ENCODE measurements around the gene ZMYND8. TPM values are rescaled to one million over a fixed set of nuclear protein-coding genes. Genes with fewer than 3 reads are reported as not detected.
"Not testable (repeated sequence)": the region's sequence is repeated elsewhere in the genome, so short reads cannot be mapped to it uniquely, and the experiment has no call there.

The ZMYND8 gene
- total RNA-seq, 1 donor from 2014 or later = 45.7 TPM

DNA sequence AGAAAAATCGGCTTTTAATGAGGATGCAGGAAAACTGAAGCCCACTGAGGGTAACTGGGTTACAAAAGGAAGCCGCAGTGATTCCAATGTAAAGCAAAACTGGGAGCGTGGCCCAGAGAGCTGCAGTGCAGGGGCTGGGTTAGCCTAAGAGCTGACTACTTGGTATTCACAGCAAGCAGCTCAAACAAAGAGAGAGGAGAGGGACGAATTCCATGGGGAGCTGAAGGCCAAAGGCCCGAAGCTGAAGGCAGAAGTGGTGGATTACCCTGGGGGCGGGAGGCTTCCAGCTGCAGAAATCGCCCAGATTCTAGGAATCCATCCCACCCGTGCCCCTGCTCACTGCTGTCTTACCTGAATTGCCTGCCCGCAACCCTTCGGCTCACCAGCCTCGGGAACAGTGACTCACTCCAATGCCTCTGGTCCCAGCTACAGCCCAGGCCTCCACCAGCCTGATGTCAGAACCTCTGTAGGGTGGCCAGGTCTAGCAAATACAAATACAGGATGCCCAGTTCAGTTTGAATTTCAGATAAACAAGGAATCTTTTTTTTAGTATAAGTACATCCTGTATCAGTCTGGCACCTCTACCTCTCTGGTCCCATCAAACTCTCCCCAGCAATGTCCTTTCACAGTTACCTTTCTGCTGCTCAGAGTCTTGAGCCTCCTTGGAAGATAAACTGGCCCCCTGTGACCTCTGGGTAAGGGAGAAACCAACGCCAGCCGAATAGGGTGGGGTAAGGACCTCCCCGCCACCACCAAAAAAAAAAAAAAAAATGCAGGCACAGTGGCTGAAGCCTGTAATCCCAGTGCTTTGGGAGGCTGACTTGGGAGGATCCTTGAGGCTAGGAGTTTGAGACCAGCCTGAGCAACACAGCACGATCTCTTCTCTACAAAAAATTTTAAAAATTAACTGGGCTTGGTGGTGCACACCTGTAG is 14.6 kb upstream of the ZMYND8 start:
- Histone ChIP-seq H3K4me1 (peaks cover 6% of the 10 kb centered on the region), H3K36me3 (no peaks in the 10 kb centered on the region), H3K4me3 (no peak overlapping the region), H3K27me3 (no peaks in the 10 kb centered on the region), H3K27ac (no peak overlapping the region), H3K9me3 (no peaks in the 10 kb centered on the region)
- TF ChIP-seq, protein P1, sequence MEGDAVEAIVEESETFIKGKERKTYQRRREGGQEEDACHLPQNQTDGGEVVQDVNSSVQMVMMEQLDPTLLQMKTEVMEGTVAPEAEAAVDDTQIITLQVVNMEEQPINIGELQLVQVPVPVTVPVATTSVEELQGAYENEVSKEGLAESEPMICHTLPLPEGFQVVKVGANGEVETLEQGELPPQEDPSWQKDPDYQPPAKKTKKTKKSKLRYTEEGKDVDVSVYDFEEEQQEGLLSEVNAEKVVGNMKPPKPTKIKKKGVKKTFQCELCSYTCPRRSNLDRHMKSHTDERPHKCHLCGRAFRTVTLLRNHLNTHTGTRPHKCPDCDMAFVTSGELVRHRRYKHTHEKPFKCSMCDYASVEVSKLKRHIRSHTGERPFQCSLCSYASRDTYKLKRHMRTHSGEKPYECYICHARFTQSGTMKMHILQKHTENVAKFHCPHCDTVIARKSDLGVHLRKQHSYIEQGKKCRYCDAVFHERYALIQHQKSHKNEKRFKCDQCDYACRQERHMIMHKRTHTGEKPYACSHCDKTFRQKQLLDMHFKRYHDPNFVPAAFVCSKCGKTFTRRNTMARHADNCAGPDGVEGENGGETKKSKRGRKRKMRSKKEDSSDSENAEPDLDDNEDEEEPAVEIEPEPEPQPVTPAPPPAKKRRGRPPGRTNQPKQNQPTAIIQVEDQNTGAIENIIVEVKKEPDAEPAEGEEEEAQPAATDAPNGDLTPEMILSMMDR (IDR thresholded peaks at IDR 0.05) = no peak
- DNase-seq (no peak), ATAC-seq (no peak)
- intact Hi-C loops (cut with DNase I) = no loop called here

DNA sequence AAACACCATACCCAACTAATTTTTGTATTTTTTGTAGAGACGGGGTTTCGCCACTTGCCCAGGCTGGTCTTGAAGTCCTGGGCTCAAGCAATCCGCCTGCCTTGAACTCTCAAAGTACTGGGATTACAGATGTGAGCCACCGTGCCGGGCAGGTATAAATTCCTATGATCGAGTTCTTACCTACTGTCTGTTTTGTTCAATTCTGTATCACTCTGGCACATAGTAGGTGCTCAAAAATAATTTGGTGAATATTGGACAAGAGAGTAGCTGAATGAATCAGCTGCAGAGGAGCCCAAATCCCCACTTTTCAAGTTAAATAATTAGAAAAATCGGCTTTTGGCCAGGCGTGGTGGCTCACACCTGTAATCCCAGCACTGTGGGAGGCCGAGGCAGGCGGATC is 13.7 kb upstream of the ZMYND8 start:
- Histone ChIP-seq H3K4me1 (peaks cover 6% of the 10 kb centered on the region), H3K9me3 (no peaks in the 10 kb centered on the region), H3K36me3 (no peaks in the 10 kb centered on the region), H3K27ac (no peak overlapping the region), H3K4me3 (no peak overlapping the region), H3K27me3 (no peaks in the 10 kb centered on the region)
- TF ChIP-seq, protein P1 (IDR thresholded peaks at IDR 0.05) = no peak
- ATAC-seq (no peak), DNase-seq (no peak)
- intact Hi-C loops (cut with DNase I) = no loop called here

DNA sequence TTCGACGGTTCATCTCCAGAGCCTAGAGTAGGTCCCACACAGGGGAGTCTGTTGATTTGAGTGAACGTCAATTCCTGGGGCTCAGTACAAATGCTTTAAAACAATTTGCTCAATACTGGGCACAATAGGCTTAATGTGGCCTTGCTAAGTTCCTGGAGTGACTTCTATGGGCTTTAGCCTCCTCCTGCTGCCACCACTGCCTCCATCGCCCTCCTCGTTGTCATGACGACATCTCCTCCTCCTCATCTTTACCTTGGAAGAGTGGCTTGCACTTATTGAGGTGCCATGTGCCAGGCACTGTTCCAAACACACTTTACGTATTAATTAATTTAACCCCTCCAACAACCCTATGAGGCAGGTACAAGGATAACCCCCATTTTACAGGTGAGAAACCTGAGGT is 11.8 kb upstream of the ZMYND8 start:
- intact Hi-C loops (cut with DNase I) = no loop called here
- TF ChIP-seq, protein P1 (IDR thresholded peaks at IDR 0.05) = no peak
- H3K27ac ChIP-seq = no peak overlapping the region
- ATAC-seq (no peak), DNase-seq (no peak)
- H3K9me3 ChIP-seq = no peaks in the 10 kb centered on the region
- H3K27me3 ChIP-seq = no peaks in the 10 kb centered on the region
- H3K4me3 ChIP-seq = no peak overlapping the region
- no peaks in the 10 kb centered on the region for H3K36me3 ChIP-seq
- peaks cover 5% of the 10 kb centered on the region for H3K4me1 ChIP-seq

DNA sequence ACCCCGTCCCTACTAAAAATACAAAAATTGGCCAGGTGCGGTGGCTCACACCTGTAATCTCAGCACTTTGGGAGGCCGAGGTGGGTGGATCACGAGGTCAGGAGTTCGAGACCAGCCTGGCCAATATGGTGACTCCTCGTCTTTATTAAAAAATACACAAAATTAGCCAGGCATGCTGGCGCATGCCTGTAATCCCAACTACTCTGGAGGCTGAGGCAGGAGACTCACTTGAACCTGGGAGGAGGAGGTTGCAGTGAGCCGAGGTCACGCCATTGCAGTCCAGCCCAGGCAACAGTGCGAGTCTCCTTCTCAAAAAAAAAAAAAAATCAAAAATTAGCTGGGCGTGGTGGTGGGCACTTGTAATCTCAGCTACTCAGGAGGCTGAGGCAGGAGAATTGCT is 9.8 kb upstream of the ZMYND8 start:
- DNase-seq; H3K36me3 ChIP-seq; H3K27ac ChIP-seq; ATAC-seq; intact Hi-C loops (cut with DNase I); H3K4me3 ChIP-seq; H3K9me3 ChIP-seq; H3K27me3 ChIP-seq: not testable (repeated sequence)
- H3K4me1 ChIP-seq = peaks cover 14% of the 10 kb centered on the region

DNA sequence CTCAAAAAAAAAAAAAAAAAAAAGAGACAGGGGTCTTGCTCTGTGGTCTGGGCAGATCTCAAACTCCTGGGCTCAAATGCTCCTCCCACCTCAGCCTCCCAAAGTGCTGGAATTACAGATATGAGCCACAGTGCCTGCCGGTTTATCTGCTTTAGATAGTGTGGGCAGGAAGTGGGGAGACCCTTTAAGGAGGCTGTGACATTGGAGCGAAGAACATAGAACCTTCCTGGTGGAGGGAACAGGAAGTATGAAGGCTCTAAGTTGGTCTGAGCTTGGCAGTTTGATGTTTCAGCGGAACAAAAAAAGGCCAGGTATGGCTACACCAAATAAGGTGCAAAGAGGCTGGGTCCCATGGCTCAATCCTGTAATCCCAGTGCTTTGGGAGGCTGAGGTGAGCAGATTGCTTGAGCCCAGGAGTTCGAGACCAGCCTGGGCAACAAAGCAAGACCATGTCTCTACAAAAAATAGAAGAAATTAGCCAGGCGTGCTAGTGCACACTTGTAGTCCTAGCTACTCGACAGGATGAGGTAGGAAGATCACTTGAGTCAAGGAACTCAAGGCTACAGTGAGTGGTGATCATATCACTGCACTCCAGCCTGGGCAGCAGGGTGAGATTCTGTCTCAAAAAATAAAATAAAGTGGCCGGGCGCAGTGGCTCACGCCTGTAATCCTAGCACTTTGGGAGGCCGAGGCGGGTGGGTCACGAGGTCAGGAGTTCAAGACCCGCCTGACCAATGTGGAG is 8.7 kb upstream of the ZMYND8 start:
- Histone ChIP-seq H3K9me3 (no peaks in the 10 kb centered on the region), H3K27me3 (no peaks in the 10 kb centered on the region), H3K4me1 (peaks cover 26% of the 10 kb centered on the region), H3K27ac (no peak overlapping the region), H3K4me3 (no peak overlapping the region), H3K36me3 (no peaks in the 10 kb centered on the region)
- TF ChIP-seq, protein P1 (IDR thresholded peaks at IDR 0.05) = no peak
- intact Hi-C loops (cut with DNase I) = no loop called here
- no peak for DNase-seq
- no peak for ATAC-seq
